SHP77 treated with DMSO at 0.1 percent for 48 hours (cell line): ENCODE data around the gene EGFL7.

ENCODE experiments used
- DNase-seq: peaks from one replicate; lab custom pipeline; 2025; lab: John Stamatoyannopoulos, UW

EGFL7 gene

DNA sequence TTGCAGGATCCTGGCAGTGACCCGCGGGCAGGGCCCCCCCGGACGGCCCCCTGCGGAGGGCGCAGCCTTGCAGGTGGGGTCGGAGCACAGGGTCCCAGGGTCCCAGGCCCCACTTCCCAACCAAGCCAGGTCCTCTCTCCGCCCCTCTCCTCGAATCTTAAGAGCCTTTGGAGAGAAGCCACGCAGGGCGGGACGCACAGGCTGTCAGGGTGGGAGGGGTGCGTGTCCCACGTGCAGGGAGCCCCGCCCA lies 18.4 kb upstream of the EGFL7 start:
- DNase-seq = no peak

DNA sequence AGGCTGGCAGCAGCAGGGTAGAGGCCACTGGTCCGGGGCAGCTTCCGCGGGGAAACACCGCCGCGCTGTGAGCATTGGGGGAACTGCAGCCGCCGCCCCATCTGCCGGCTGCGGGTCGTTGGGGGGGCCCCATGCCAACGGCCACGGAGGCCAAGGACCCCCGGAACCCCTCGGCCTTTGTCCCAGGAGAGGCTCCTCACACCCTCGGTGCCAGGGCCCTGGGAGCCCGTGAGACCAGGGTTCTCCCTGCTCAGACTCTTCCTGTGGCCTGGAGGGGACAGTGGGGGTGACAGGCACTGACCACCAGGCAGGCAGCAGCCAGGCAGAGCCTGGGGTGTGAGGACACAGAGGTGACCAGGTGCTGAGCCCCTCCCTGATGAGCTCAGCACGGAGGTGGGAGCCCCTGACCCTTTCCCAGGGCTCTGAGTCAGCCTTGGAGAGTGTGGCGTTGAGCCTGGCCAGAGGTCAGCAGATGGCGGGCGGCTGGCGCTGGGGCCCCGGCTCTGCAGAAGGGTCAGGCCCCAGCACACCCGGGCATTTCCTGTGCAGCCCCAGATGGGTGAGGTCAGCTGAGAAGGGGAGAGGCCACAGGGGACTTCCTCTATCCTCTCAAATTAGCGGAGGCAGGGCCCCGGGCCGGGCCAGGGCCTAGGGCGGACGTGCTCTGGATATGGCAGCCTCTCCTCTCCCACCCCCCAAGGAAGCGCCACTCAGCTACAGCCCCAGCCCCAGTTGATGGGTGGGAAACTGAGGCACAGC lies 17.9 kb upstream of the EGFL7 start:
- no peak for DNase-seq

DNA sequence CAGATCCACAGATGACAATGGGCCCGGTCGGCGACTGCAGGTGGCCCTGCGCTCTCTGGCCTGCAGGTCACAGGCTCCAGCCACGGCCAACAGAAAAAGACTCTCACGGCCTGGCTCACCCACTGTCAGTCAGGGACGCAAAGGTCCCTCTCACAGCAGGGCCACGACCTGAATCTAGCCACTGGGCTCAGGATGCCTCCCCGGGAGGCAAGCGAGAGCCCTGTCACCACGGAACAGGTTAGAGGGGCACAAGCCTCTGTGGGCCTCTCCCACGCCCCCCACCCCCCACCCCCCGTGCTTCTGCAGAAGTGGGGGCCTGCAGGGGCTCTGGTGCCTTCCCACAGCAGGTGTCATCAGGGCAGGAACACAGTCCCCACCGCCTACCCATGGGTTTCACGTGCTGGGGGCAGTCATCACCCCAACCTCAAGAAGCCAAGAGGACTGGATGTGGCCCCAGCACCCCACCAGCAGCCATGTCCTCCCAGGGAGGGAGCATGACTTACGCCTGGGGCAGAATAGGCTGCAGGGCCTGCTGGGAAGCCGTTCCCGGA lies 17.3 kb upstream of the EGFL7 start:
- no peak for DNase-seq

DNA sequence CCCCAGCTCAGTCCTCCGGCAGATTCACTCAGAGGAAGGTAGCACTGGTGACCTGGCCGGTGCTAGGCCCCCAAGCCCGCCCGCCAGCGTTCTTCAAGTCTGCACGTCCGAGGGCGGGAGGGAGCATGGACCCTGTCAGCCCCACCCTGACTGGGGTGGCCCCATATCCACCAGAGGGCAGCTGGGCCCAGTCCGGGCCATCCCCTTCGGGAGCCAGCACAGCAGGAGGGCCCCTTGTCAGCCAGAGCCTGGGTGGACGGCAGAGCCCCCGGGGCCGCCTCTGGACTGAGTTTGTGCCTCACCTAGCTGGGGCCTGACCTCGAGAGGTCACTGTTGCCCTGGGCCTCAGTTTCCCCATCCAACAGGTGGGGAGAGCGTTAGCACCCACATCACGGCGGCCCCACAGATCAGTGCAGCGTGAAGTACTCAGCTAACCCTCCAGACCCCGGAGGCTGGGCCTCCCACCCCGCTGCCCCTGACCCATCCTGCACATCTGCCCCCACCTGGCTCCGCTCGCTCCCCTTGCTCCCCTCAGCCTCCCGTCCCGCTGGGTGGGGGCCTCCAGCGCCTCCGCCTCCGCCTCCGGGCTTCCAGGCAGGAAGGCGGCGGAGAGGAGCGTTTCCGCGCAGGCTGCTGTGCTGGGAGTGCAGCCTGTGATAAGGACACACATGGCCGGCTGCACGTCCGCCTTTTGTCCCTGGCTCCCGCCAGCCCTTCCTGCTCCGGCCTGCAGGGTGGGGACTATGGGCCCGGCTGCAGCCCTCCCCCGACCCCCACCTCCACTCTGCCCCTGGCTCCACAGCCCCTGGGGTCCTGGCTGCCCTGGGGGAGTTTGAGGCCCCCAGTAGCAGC lies 16.6 kb upstream of the EGFL7 start:
- no peak for DNase-seq

DNA sequence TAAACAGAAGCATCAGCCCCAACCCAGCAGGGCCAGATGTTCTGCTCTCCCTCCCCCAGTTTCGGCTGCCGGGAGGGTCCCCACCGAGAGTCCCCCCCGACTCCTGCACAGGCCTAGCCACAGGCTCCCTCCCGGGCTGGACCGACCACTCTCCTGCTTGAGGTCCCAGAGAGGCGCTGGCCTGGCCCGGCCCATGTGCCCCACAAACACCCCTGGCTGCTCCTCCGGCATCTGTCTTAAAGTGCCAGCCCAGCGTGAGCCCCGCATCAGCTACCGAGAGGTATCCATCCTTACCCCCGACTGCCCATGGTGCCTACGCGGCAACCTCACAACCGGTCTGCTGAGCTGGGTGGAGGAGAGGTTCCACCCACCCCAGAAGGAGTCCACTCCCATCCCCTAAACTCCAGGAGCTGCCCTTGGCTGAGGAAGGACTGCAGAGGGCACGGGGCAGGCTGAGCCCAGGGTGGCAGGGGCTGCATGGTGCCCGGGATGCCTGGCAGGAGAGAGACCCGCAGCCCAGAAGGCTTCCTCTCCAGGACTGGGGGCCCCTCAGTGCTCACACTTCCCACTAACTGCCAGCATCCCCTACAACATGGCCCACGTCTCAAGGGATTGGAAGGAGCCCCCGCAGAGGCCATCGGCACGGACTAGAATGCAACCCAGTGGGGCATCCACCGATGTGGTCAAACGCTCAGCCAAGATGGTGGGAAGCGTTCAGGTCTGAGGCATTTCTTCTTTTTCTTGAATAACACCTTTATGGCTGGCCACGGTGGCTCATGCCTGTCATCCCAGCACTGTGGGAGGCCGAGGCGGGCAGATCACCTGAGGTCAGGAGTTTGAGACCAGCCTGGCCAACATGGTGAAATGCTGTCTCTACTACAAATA lies 15.6 kb upstream of the EGFL7 start:
- no peak for DNase-seq

DNA sequence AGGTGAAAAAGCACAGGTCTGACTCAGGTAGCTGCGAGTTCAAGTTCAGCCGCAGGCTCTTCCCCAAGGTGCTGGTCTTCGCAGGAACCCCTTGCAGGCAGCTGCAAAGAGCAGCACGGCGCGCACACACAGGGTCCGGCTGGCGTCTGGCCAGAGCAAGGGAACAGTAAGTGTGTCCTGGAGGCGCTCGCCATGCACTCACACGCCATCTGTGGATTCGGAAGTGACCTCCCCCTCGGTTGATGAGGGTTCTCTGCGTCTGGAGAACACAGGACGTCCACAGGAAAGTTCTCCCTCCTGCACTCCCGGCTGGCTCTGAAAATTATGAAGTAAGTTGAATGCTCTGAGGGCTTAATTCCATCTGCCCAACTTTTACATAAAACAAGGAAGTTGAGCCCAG lies 14.0 kb upstream of the EGFL7 start:
- DNase-seq = no peak

DNA sequence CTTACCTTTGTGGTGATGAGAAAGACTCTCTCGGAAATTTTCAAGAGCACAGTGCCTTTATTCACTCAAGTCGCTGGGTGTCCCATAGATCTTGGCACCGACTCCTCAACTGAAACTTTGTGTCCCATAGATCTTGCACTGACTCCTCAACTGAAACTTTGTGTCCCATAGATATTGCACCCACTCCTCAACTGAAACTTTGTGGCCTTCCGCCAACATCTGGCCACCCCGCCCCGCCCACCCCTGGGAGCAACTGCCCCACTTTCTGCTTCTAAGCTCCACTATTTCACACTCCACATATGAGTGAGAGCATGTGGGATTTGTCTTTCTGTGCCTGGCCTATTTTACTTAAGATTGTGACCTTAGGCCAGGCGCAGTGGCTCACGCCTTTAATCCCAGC lies 12.7 kb upstream of the EGFL7 start:
- DNase-seq = no peak

DNA sequence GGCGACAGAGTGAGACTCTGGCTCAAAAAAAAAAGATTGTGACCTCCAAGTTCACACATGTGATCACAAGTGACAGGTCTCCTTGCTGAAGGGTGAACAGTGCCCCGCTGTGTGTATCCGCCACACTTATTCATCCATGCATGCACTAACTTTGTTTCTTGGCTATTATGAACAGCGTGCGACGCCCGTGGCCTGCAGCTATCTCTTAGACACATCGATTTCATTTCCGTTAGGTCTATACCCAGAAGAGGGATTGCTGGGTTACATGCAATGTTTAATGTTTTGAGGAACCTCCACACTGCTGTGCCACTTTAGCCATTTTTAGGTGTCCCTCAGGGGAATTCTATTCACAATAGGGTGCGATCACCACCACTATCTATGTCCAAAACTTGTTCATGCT lies 12.1 kb upstream of the EGFL7 start:
- no peak for DNase-seq

DNA sequence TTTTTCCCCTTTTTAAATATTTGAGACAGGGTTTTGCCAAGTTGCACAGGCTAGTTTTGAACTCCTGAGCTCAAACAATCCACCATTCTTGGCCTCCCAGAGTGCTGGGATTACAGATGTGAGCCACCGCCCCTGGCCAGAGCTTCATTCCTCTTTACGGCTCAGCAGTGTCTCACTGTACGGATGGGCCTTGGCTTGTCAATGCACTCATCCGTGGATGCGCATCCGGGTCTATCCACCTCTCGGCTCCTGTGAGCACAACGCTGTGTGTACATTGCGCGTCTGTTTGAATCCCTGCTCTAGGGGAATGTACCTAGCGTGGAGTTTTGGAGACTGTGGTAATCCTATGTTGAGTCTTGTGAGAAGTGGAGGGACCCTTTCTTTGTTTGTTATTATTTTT lies 10.9 kb upstream of the EGFL7 start:
- DNase-seq = no peak

DNA sequence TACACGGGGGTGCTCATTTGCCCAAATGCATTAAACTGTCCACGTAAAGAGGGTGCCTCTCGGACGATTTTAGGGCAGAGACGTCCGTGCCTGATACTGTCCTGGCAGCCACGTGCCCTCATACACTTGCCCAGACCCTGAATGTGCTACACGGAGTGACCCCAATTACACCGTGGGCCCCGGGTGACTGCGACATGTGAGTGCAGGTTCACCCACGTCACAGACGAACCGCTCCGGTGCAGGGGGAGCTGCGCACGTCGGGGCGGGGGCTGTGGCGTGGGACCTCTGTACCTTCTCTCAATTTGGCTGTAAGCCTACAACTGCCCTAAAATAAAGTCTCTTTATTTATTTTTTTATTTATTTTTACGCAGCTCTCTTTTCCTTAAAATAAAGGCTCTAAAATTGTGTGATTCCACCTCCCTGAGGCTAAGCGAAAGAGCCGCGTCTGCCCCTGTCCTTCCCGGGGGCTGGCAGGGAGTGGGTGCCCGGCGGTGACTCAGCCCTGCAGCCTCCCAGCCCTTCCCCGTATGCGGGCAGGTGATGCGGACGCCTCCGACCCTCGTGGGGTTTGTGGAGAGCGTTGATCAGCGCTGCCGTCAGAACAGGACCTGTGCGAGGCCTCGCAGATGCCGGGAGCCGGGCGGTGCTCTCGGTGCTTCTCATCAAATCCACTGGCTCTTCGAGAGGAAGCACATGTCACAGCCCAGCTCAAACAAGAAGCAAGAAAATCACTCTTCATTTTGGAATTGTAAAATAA lies 9.2 kb upstream of the EGFL7 start:
- DNase-seq = no peak

DNA sequence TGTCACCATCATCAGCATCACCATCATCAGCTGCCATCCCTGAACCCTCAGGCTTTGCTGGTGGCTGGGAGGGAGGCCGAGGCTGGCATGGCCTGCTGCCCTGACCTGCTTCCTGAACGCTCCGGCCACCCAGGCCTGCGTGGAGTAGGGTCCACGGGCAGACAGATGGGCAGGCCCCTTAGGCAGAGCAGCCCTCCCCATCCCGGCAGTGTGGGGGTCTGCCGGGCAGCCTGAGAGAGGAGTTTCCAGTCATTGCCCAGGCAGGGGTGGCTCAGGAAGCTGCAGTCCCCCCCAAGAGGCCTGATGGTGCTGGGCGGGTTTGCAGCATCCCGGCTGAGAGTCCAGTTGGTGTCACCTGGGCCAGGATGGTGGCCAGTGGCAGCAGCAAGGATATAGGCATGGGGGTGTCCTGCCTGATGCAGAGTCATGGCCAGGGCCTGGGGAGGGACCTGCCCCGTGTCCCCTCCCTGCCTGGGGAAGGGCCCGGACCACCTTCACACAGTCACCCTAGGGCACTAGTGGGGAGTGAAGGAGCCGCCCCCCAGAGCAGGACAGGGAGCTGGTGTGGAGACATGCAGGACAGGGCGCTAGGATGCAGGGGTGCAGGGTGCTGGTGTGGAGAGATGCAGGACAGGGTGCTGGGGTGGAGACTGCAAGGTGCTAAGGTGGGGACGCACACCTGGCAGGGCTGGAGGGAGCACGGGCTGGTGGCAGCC lies 7.7 kb upstream of the EGFL7 start:
- no peak for DNase-seq

DNA sequence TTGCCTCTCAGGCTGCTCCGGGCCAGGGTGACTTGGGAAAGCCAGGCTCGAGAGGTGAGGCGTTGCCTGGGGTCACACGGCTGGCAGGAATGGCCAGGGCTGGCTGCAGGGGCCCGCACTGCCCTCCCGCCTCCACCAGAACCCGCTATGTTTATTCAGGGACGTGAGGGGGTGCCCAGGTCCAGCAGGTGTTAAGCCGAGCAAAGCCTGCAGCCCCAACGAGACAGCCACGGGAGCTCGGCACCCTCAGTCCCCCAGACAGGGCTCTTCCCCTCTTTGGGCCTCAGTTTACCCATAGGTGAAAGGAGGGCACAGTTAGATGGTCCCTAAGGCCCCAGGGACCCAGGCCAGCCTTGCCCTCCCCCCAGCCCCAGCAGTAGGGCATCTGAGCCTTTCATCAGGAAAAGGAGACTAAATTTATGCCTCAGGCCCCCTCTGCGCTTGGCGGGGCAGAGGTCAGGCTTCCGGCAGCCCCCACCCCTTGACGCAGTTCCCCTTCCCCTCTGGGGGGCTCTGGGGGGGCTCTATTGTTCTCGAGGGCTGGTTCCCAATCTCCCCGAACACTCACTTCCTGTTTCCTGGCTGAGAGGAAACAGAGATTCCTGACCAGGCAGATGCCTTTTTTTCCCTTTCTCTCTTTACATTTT lies 7.1 kb upstream of the EGFL7 start:
- no peak for DNase-seq

DNA sequence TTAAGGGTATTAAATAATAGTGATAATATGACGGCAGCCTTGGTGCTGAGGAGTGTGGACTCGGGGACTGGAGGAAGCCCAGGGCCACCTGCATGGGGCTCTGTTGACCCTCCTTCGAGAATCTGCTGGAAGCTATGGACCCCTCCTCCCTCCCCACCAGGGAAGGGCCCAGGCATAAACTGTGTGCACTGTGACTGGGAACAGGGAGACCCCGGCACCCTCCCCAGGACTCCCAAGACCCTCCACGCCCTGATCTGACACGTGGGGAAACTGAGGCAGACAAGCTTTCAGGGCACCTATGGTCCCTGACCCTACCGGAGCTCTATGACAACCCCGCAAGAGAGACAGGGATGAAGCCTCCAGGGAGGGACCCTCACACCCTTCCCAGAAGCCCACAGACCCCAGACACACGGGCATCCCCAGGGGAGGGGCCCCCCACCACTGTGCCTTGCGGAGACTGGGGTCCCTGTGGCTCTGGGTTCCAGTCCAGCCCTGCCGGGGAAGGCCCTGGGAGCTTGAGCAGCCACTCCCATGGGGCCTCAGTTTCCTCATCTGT lies 6.5 kb upstream of the EGFL7 start:
- DNase-seq = no peak

DNA sequence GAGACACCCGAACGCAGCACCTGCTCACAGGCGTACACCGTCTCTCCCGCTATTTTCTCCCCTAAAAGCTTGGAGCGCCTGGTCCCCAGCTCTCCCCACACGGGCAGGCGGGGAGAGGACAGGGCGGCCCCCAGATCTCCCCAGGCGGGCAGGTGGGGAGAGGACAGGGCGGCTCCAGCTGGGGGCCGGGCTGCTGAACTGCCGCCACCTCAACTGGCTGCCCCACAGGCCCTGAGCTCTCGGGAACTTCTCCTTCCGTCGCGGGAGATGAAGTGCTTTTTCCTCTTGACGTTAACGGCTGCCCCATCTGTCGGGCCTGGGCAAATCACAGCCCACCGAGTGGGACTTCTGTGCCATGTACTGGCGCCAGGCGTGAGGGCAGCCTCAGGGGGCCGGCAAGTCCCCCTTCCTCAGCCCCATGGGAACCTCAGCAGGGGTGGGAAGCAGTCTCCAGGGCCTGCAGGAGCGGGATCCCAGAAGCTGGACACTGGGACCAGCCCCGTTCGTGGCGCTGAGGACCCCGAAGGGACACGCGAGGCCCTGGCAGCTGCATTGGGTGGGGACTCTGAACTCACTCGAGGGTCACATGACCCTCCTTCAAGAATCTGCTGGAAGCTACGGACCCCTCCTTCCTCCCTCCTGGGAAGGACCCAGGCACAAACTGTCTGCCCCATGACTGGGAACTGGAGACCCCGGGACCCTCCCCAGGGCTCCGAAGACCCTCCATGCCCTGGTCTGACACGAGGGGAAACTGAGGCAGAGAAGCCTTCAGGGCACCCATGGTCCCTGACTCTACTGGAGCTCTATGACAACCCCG lies 5.7 kb upstream of the EGFL7 start:
- DNase-seq = no peak

DNA sequence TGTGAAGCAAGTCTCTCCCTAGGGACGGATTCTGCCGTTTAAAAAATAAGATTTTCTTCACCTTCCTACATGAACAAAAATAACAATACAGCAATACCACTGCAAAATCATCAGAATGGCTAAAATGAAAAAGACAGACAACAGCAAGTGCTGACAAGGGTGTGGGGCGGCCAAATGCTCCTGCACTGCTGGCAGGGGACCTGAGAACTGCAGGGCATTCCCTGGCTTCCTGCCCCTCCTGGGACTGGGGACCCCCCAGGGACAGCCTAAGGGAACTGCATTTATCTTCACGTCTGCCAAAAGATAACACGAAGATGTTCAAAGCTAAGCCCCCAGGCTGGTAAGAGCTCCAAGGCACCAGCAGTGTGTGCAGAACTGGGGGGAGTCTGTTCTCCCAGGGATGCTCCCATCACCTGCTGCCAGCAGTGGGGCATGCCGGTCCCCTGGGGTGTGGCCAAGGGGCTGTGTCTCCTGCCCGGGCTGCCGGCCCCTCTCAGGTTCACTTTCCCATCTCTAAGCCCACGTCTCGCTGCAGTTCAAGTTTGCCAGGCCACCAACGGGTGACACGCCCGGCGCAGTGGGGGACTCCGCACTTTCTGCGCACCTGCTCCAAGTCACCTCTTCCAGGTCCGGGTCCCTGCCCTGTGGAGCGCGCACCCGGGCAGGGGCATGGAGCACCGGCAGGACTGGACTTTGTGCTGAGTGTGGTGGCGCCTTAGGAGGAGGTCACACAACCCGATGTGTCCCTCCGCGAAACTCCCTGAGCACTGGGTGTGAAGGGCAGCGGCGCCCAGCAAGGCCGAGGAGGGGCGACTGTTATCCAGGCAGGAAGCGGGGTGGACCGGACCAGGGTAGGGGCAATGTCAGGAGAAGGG lies 4.5 kb upstream of the EGFL7 start:
- DNase-seq = no peak

DNA sequence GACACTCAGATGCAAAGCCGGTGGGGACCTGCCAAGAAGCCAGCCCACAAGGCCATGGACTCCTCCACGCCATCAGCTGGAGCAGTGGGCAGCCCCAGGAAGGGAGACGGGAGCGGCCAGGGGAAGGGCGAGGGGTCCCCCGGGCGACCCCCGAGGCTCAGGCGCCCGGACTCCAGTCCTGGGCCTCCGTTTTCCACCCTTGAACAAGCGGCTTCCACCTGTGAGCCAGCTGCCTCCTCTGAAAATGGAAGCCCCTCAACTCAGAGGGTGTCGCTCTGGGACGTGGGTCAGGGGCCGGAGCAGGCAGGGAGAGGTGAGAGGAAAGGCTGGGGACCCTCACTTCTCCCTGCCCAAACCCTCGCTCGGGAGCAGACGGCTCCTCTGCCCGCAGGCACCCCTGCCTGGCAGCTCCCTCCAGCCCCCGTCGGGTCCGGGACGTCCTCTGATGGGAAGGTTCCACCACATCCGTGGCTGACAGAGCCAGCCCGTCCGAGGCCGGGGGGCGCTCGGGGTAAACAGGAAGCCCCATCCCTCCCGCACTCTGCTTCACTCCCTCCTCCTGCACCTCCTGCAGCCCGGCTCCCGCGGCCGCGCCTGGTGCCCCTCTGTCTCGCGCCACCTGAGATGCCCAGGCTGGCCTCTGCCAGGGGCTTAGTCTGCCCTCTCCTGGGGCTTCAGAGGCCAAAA lies 3.7 kb upstream of the EGFL7 start:
- no peak for DNase-seq

DNA sequence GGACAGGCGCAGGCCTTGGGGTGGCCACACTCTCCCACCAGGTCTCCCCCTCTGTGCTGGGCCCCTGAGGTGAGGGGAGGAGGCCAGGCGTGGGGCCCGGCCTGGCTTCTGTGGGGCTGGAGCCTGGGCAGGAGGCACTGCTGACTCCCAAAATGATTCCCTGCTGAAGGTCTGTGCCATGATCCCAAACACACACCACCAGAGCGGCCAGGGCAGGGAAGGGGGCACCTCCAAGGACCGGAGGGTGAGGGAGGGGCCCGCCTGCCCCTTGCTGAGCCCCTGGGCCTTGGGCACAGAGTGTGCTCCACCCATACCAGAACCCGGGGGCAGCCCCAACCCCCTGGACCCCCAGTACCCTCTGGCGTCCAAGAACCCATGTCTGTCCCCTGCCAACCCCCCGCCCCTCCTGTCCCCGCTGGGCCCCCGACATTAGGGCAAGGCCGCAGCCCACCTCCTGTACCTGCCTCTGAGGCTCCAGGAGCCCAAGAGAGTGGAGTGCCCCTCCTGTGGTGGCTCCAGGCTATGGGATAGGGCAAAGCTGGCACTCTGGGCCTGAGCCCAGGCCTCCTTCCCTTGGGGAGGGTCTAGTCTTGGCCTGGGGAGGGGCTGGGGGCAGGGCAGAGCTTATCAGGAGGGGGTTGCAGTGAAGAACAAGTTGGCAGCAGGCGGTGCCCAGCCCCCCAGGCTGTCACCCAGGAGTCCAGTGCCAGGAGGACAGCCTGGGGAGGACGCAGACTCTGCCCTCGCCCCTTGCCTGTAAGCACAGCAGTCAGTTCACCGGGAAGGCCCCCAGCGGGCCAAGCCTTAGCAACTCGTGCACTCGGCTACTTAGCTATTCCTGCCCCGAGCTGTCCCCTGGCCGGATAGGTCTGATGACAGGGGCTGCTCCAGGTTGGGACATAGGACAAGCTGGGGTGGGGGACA lies 2.6 kb upstream of the EGFL7 start:
- no peak for DNase-seq
